ENCODE measurements around the gene TRIO.

DNA sequence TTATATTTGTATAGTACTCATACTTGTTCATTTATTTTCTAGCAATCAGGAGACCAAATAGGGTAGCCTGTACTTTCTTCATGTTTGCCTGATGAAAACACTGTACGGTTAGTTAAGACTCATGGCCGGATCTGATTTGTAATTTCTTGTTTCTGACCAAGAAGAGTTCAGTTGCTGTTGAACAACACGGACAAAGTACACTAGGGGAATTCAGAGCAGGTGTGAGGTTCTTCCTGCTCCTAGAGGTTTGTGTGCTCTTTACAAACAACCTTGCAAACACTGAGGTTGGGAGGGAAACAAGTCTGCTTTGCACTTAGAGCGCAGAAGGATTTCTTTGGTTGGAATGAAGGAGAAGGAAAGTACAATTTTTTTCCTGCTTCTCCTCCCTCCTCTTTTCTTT is 69.7 kb downstream of the TRIO start:
- TF ChIP-seq, protein P1, sequence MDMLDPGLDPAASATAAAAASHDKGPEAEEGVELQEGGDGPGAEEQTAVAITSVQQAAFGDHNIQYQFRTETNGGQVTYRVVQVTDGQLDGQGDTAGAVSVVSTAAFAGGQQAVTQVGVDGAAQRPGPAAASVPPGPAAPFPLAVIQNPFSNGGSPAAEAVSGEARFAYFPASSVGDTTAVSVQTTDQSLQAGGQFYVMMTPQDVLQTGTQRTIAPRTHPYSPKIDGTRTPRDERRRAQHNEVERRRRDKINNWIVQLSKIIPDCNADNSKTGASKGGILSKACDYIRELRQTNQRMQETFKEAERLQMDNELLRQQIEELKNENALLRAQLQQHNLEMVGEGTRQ (CRISPR knock-in tag; IDR thresholded peaks at IDR 0.05) = no peak
- TF ChIP-seq TP53 (CRISPR knock-in tag; IDR thresholded peaks at IDR 0.05) = no peak
- TF ChIP-seq JUN (CRISPR knock-in tag; IDR thresholded peaks at IDR 0.05) = no peak
- TF ChIP-seq SP1 (CRISPR knock-in tag; conservative IDR thresholded peaks at IDR 0.05) = no peak
- TF ChIP-seq ETV6 (CRISPR knock-in tag; IDR thresholded peaks at IDR 0.05) = no peak
- TF ChIP-seq NFYB (CRISPR knock-in tag; conservative IDR thresholded peaks at IDR 0.05; ENCODE audit: low read depth) = no peak
- no peak for TF ChIP-seq ATF1 (CRISPR knock-in tag; IDR thresholded peaks at IDR 0.05)
